ENCODE measurements around the gene NIM1K. TPM values are rescaled to one million over a fixed set of nuclear protein-coding genes. Genes with fewer than 3 reads are reported as not detected.

The NIM1K gene
- total RNA-seq, 2 donors from 2014 or later: 0.52 TPM; not detected in 1

DNA sequence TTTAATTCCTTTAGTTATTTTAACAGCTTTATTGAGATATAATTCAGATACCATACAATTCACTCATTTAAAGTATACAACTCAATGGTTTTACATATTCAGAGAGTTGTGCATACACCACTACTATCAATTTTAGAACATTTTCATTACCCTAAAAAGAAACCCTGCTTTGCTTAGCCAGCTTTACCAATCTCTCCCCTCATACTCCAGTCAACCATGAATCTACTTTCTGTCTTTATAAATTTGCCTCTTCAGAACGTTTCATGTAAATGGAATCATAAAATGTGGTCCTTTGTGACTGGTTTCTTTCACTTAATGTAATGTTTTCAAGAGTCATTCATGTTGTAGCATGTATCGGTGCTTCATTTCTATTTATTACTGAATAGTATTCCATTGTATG is 24.9 kb downstream of the NIM1K start:
- no peaks in the 10 kb centered on the region for H3K9me3 ChIP-seq
- TF ChIP-seq POLR2A (IDR thresholded peaks at IDR 0.05): no peak
- TF ChIP-seq CTCF (IDR thresholded peaks at IDR 0.05): no peak
- no peak for ATAC-seq
- DNase-seq: no peak
- H3K27ac ChIP-seq: no peak overlapping the region
- H3K36me3 ChIP-seq (replicated peaks in 1 of 2; ENCODE audit: insufficient read depth in 1 of 2, low read depth in 2 of 2): no peaks in the 10 kb centered on the region
- no peaks in the 10 kb centered on the region for H3K27me3 ChIP-seq
- intact Hi-C loops (cut with DNase I): no loop called here
- WGBS, 2 donors: 56 to 65% methylated on average over 2 of the region's 2 CpGs
- no peaks in the 10 kb centered on the region for H3K4me1 ChIP-seq
- no peak overlapping the region for H3K4me3 ChIP-seq

DNA sequence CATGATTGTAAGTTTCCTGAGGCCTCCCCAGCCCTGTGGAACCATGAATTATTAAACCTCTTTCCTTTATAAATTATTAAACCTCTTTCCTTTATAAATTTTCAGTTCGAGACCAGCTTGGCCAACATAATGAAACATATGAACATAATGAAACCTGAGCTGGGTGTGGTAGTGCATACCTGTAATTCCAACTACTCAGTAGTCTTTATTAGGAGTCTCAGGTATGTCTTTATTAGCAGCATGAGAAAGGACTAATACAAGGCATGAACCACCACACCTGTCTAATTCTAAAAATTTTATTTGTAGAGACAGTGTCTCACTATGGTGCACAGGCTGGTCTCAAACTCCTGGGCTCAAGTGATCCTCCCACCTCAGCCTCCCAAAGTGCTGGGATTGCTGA is 27.1 kb downstream of the NIM1K start:
- Histone ChIP-seq H3K27me3 (no peaks in the 10 kb centered on the region), H3K4me3 (no peak overlapping the region), H3K27ac (no peak overlapping the region), H3K9me3 (no peaks in the 10 kb centered on the region), H3K4me1 (no peaks in the 10 kb centered on the region), H3K36me3 (replicated peaks in 1 of 2; ENCODE audit: insufficient read depth in 1 of 2, low read depth in 2 of 2) (no peaks in the 10 kb centered on the region)
- DNase-seq (no peak), ATAC-seq (no peak)
- 64 to 76% methylated on average over 1 of the region's 1 CpG for WGBS, 2 donors
- no peak for TF ChIP-seq CTCF (IDR thresholded peaks at IDR 0.05)
- TF ChIP-seq POLR2A (IDR thresholded peaks at IDR 0.05): no peak
- intact Hi-C loops (cut with DNase I): no loop called here

DNA sequence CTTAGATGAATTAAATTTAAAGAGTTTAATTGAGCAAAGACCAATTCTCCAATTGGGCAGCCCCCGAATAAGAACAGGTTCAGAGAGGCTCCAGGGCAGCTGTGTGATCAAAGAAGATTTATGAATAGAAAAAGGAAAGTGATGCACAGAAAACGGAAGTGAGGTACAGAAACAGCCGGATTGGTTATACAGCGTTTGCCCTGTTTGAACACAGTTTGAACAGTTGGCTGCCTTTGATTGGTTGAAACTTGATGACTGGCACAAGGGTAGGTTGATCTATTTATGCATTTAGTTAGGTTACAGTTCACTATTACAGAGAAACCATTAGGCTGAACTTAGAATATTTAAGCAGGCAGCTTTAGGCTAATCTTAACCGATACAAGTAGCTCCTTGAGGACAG is 29.5 kb downstream of the NIM1K start:
- no peaks in the 10 kb centered on the region for H3K4me1 ChIP-seq
- TF ChIP-seq CTCF (IDR thresholded peaks at IDR 0.05) (no peak), POLR2A (IDR thresholded peaks at IDR 0.05) (no peak)
- no peaks in the 10 kb centered on the region for H3K36me3 ChIP-seq (replicated peaks in 1 of 2; ENCODE audit: insufficient read depth in 1 of 2, low read depth in 2 of 2)
- H3K27me3 ChIP-seq: no peaks in the 10 kb centered on the region
- no peak overlapping the region for H3K27ac ChIP-seq
- H3K9me3 ChIP-seq: no peaks in the 10 kb centered on the region
- H3K4me3 ChIP-seq: no peak overlapping the region
- 84 to 89% methylated on average over 5 of the region's 5 CpGs for WGBS, 2 donors
- intact Hi-C loops (cut with DNase I): no loop called here
- ATAC-seq: no peak
- no peak for DNase-seq

- 66 to 80% methylated on average over 2 of the region's 2 CpGs for WGBS, 2 donors
- H3K27me3 ChIP-seq: no peaks in the 10 kb centered on the region
- DNase-seq (no peak), ATAC-seq (no peak)
- TF ChIP-seq POLR2A (IDR thresholded peaks at IDR 0.05): no peak
- no peak for TF ChIP-seq CTCF (IDR thresholded peaks at IDR 0.05)
- no peak overlapping the region for H3K4me3 ChIP-seq
- no peak overlapping the region for H3K27ac ChIP-seq
- intact Hi-C loops (cut with DNase I): no loop called here
- H3K9me3 ChIP-seq: no peaks in the 10 kb centered on the region
- no peaks in the 10 kb centered on the region for H3K4me1 ChIP-seq
- no peaks in the 10 kb centered on the region for H3K36me3 ChIP-seq (replicated peaks in 1 of 2; ENCODE audit: insufficient read depth in 1 of 2, low read depth in 2 of 2)
These were observed 33.7 kb downstream of the NIM1K start for GRCh38 chr5:43225649-43226245.

DNA sequence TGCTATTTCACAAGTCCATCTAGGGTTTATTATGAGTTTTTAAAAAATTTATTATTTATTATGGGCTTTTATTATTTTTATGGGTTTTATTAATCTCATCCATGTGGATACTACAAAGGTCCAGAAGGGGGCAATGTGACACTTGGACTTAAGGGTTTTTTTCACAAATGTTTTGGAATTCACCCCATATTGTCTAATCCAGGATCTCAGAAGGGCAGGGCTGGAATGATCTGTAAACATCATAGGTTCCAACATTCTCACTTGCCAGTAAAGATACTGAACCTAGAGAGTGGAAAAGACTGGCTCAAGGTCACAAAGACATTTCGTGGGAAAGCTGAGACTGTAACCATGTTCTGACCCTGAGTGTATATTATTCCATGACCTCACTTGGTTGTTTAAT is 35.6 kb downstream of the NIM1K start:
- Histone ChIP-seq H3K27me3 (no peaks in the 10 kb centered on the region), H3K27ac (peak overlapping the region in 1 of 4 donors; percentile 44), H3K9me3 (no peaks in the 10 kb centered on the region), H3K4me3 (no peak overlapping the region), H3K4me1 (peaks cover 7% of the 10 kb centered on the region), H3K36me3 (replicated peaks in 1 of 2; ENCODE audit: insufficient read depth in 1 of 2, low read depth in 2 of 2) (no peaks in the 10 kb centered on the region)
- peak; percentile 88 for ATAC-seq
- 23 to 44% methylated on average over 1 of the region's 1 CpG for WGBS, 2 donors
- intact Hi-C loops (cut with DNase I): no loop called here
- peak; percentile 14 to 64 (median 16) for DNase-seq
- TF ChIP-seq CTCF (IDR thresholded peaks at IDR 0.05) (peak; percentile 11 to 62 (median 52)), POLR2A (IDR thresholded peaks at IDR 0.05) (no peak)
